ENCODE data around the gene NOX4.

GRCh38 chr11:89537936-89538335 is 46.8 kb upstream of the NOX4 start:
- TF ChIP-seq CTCF (IDR thresholded peaks at IDR 0.05): no peak
- TF ChIP-seq EZH2 (IDR thresholded peaks at IDR 0.05): no peak

Data from neural progenitor cell (in vitro differentiated cells).